ENCODE data around the gene STIP1.

DNA sequence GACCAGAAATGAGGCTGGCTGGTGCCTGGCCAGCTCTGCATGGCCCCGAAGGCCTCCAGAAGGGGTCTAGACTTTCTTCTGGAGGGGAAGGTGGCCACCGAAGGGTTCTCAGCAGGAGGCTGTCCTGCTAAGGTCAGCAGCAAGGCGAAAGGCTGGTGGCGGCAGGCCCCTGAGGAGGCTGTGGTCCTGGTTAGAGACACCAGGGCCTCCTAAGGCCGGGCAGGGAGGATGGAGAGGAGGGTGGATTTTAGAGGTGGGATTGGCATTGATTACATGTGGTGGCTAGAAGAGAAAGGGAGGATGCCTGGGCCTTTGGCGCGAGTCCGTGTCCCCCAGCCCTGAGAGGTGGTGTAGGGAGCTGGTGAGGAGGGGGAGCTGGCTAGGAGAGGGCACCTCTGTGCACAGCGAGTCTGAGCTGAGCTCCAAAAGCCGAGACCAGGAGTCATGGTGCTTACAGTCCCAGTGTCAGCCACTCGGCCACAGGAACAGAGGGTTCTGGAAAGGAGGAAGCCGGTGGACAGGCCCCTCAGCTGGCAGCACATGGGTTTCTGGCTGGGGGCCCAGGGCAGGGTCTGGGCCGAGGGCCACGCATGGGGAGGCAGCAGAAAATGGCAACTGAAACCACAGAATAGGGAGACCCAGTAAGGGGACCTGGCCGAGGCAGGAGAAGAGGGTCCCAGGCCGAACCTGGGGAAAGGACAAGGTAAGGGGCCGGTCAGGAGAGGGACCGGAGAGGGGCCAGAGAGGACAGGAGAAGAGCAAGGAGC lies 23.0 kb downstream of the STIP1 start:
- TF ChIP-seq, protein P1, sequence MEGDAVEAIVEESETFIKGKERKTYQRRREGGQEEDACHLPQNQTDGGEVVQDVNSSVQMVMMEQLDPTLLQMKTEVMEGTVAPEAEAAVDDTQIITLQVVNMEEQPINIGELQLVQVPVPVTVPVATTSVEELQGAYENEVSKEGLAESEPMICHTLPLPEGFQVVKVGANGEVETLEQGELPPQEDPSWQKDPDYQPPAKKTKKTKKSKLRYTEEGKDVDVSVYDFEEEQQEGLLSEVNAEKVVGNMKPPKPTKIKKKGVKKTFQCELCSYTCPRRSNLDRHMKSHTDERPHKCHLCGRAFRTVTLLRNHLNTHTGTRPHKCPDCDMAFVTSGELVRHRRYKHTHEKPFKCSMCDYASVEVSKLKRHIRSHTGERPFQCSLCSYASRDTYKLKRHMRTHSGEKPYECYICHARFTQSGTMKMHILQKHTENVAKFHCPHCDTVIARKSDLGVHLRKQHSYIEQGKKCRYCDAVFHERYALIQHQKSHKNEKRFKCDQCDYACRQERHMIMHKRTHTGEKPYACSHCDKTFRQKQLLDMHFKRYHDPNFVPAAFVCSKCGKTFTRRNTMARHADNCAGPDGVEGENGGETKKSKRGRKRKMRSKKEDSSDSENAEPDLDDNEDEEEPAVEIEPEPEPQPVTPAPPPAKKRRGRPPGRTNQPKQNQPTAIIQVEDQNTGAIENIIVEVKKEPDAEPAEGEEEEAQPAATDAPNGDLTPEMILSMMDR (IDR thresholded peaks at IDR 0.05): no peak
- TF ChIP-seq POLR2A (IDR thresholded peaks at IDR 0.05): no peak
